Fibroblast of lung (primary cell): Measurements from ENCODE around the gene MOB1A. TPM values are rescaled to one million over a fixed set of nuclear protein-coding genes. Genes with fewer than 3 reads are reported as not detected.

Experiments
- DNase-seq, 2 donors: peaks; one replicate each; pipeline versions ENCODE4 v3.0.0 to v3.0.0-alpha.2; 2010; ENCODE audit warnings: low read depth in 2 of 2
- H2AFZ ChIP-seq: 2 replicates; pipeline ENCODE4 v1.5.1; 2012; ENCODE audit warnings: low read length, control low read depth, inconsistent platforms
- H3K27ac ChIP-seq: 2 replicates; pipeline ENCODE4 v1.5.1; 2011; ENCODE audit warnings: low read length, control low read depth; ENCODE audit not compliant: insufficient read depth
- H3K27me3 ChIP-seq: 2 replicates; pipeline ENCODE4 v1.5.1; 2011; ENCODE audit warnings: mild to moderate bottlenecking, low read length; ENCODE audit not compliant: control insufficient read depth, insufficient read depth
- H3K36me3 ChIP-seq: 2 replicates; pipeline ENCODE4 v1.5.1; 2011; ENCODE audit warnings: low read length; ENCODE audit not compliant: control insufficient read depth, insufficient read depth
- H3K4me1 ChIP-seq: 2 replicates; pipeline ENCODE4 v1.5.1; 2011; ENCODE audit warnings: low read length; ENCODE audit not compliant: control insufficient read depth, insufficient read depth; ENCODE audit errors: extremely low read depth
- H3K4me2 ChIP-seq: 2 replicates; pipeline ENCODE4 v1.5.1; 2011; ENCODE audit warnings: low read length, control low read depth; ENCODE audit not compliant: insufficient read depth; ENCODE audit errors: extremely low read depth
- H3K4me3 ChIP-seq, 4 experiments: fragments of 200-600 bp in 1 of 4; sonication (generic) in 1 of 4; replicated peaks in 1 of 4; 2 replicates each; pipeline ENCODE4 v1.5.1; 2011 to 2016; ENCODE audit warnings: low read length in 4 of 4, low read depth in 3 of 4, mild to moderate bottlenecking in 3 of 4, control low read depth in 2 of 4, inconsistent platforms in 1 of 4, mixed read lengths in 1 of 4; ENCODE audit not compliant: insufficient read depth in 1 of 4; ENCODE audit errors: control extremely low read depth in 1 of 4
- H3K79me2 ChIP-seq: 2 replicates; pipeline ENCODE4 v1.5.1; 2012; ENCODE audit warnings: mild to moderate bottlenecking, low read length, inconsistent platforms; ENCODE audit not compliant: control insufficient read depth, insufficient read depth
- H3K9ac ChIP-seq: 2 replicates; pipeline ENCODE4 v1.5.1; 2011; ENCODE audit warnings: mild to moderate bottlenecking, low read length, control low read depth; ENCODE audit not compliant: insufficient read depth
- H3K9me3 ChIP-seq: 2 replicates; pipeline ENCODE4 v1.5.1; 2012; ENCODE audit warnings: low read depth, low read length; ENCODE audit not compliant: control insufficient read depth, insufficient read depth
- H4K20me1 ChIP-seq: 2 replicates; pipeline ENCODE4 v1.5.1; 2011; ENCODE audit warnings: low read length; ENCODE audit not compliant: control insufficient read depth, insufficient read depth; ENCODE audit errors: extremely low read depth
- EZH2 ChIP-seq: IDR thresholded peaks from 2 replicates; pipeline ENCODE4 v1.5.1; 2012; ENCODE audit warnings: low read length, control low read depth, mild to moderate bottlenecking; ENCODE audit errors: missing control alignments
- polyA plus RNA-seq, 2 donors: library from polyadenylated mRNA; depleted of rRNA in 1 of 2; stranded (reverse) in 1 of 2; unstranded in 1 of 2; fragments of >200 nt; gene quantifications; 2 replicates each; pipeline ENCODE4 v1.2.1, GENCODE V29; 2011 to 2012; ENCODE audit warnings: missing spikeins in 1 of 2
- total RNA-seq: library from RNA; depleted of rRNA; stranded (reverse); fragments of >200 nt; gene quantifications from 2 replicates; pipeline ENCODE4 v1.2.1, GENCODE V29; 2014
- TF ChIP-seq, protein P1 (sequence below), 2 donors: IDR thresholded peaks in 1 of 2; conservative IDR thresholded peaks in 1 of 2; 1 replicate in 1 of 2; 2 replicates in 1 of 2; pipeline ENCODE4 v1.5.1; 2011 to 2012; ENCODE audit warnings: low read length in 2 of 2, control low read depth in 1 of 2, inconsistent platforms in 1 of 2, low read depth in 1 of 2, mild to moderate bottlenecking in 1 of 2

The MOB1A gene
- total and polyA plus RNA-seq, 2 donors (not counting 1 experiment from before 2014, with no cell fraction given), result 80.3 to 87.4 TPM

DNA sequence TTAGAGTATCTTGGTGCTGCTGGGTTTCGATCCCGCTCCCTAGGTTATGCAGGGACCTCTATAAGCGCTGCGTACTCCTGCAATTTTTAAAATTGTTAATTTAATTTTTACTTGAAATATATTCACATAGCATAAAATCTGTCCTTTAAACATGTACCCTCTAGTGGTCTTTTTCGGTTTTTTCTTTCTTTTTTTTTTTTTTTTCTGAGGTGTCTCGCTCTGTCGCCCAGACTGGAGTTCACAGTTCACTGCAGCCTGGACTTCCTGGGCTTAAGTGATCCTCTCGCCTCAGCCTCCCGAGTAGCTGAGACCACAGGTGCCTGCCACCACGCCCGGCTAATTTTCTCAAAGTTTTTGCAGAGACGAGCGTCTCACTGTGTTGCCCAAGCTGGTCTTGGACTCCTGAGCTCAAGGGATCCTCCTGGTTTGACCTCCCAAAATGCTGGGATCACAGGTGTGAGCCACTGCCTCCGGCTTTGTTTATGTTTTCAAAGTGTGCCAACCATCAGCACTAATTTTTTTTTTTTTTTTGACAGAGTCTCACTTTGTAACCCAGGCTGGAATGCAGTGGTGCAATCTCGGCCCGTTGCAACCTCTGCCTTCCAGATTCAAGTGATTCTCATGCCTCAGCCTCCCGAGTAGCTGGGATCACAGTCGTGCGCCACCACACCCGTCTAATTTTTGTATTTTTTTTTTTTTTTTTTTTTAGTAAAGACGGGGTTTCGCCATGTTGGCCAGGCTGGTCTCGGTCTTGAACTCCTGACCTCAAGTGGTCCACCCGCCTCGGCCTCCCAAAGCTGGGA lies 585 bp upstream of the MOB1A start:
- no peak overlapping the region for H3K9ac ChIP-seq

DNA sequence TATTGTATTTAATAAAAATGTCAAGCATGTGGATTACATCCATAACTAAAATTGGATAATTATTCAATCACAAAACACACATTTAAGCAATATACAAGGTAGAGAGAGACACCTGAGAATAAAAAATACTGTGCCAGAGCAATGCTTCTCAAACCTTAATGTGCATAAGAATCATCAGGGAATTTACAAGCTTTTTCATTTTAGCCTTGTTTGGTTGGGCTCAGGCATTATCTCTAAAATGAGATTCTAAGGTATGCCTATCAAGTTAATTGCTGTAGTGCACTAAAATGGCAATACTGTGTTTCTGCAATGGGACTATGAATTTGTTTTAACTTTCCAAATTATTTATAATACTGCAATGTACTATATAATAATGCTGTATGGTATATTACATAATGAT lies 983 bp downstream of the MOB1A start:
- H4K20me1 ChIP-seq, result no peaks in the 10 kb centered on the region
- H3K79me2 ChIP-seq, result peaks cover 49% of the 10 kb centered on the region
- H3K9ac ChIP-seq, result peak overlapping the region; percentile 94
- H3K4me2 ChIP-seq, result peak overlapping the region; percentile 78
- H3K36me3 ChIP-seq, result no peaks in the 10 kb centered on the region
- H3K4me3 ChIP-seq, result peak overlapping the region; percentile 64 to 95 (median 82)
- DNase-seq, result peak in 1 of 2 donors; percentile 4
- H3K4me1 ChIP-seq, result no peaks in the 10 kb centered on the region
- TF ChIP-seq EZH2, result no peak
- TF ChIP-seq, protein P1, sequence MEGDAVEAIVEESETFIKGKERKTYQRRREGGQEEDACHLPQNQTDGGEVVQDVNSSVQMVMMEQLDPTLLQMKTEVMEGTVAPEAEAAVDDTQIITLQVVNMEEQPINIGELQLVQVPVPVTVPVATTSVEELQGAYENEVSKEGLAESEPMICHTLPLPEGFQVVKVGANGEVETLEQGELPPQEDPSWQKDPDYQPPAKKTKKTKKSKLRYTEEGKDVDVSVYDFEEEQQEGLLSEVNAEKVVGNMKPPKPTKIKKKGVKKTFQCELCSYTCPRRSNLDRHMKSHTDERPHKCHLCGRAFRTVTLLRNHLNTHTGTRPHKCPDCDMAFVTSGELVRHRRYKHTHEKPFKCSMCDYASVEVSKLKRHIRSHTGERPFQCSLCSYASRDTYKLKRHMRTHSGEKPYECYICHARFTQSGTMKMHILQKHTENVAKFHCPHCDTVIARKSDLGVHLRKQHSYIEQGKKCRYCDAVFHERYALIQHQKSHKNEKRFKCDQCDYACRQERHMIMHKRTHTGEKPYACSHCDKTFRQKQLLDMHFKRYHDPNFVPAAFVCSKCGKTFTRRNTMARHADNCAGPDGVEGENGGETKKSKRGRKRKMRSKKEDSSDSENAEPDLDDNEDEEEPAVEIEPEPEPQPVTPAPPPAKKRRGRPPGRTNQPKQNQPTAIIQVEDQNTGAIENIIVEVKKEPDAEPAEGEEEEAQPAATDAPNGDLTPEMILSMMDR (conservative IDR thresholded peaks at IDR 0.05 in 1 of 2, IDR thresholded peaks at IDR 0.05 in 1 of 2; ENCODE audit: low read depth in 1 of 2, low read length in 2 of 2), result no peak
- no peaks in the 10 kb centered on the region for H3K9me3 ChIP-seq
- H2AFZ ChIP-seq, result no peak overlapping the region
- peak overlapping the region; percentile 88 for H3K27ac ChIP-seq
- H3K27me3 ChIP-seq, result no peaks in the 10 kb centered on the region

More for the DNA sequence above, 585 bp upstream of the MOB1A start:
- Histone ChIP-seq H3K4me2 (peak overlapping the region; percentile 68), H3K4me1 (no peaks in the 10 kb centered on the region), H3K27me3 (peaks cover 3% of the 10 kb centered on the region), H3K9me3 (no peaks in the 10 kb centered on the region), H3K79me2 (peaks cover 39% of the 10 kb centered on the region), H3K4me3 (peak overlapping the region; percentile 64 to 95 (median 82)), H3K27ac (peak overlapping the region; percentile 88), H3K36me3 (no peaks in the 10 kb centered on the region), H2AFZ (peak overlapping the region; percentile 70), H4K20me1 (no peaks in the 10 kb centered on the region)
- TF ChIP-seq, protein P1 (conservative IDR thresholded peaks at IDR 0.05 in 1 of 2, IDR thresholded peaks at IDR 0.05 in 1 of 2; ENCODE audit: low read depth in 1 of 2, low read length in 2 of 2), result peak in 1 of 2 donors; percentile 37
- TF ChIP-seq EZH2, result no peak
- no peak for DNase-seq

DNA sequence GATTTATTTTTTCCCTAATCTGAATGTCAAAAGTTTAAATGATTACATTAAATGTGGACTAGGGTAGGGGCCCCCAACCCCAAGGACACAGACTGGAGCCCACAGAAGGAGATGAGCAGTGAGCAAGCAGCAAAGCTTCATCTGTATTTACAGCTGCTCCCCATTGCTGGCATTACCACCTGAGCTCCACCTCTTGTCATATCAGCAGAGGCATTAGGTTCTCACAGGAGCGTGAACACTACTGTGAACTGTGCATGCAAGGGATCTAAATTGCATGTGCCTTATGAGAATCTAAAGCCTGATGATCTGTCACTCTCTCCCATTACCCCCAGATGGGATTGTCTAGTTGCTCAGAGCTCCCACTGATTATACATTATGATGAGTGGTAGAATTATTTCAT lies 3.8 kb downstream of the MOB1A start:
- H3K4me1 ChIP-seq, result no peaks in the 10 kb centered on the region
- peaks cover 2% of the 10 kb centered on the region for H3K36me3 ChIP-seq
- H3K9ac ChIP-seq, result no peak overlapping the region
- no peak overlapping the region for H2AFZ ChIP-seq
- H3K27me3 ChIP-seq, result no peaks in the 10 kb centered on the region
- H3K9me3 ChIP-seq, result no peaks in the 10 kb centered on the region
- no peak overlapping the region for H3K4me3 ChIP-seq
- H3K79me2 ChIP-seq, result peaks cover 57% of the 10 kb centered on the region
- no peak for DNase-seq
- H4K20me1 ChIP-seq, result no peaks in the 10 kb centered on the region
- TF ChIP-seq EZH2, result no peak
- TF ChIP-seq, protein P1 (conservative IDR thresholded peaks at IDR 0.05 in 1 of 2, IDR thresholded peaks at IDR 0.05 in 1 of 2; ENCODE audit: low read depth in 1 of 2, low read length in 2 of 2), result no peak
- no peak overlapping the region for H3K4me2 ChIP-seq
- H3K27ac ChIP-seq, result no peak overlapping the region
